Suppressor macrophage treated with lipopolysaccharide for 4 hours (primary cell): ENCODE data around the gene AGFG2.

Experiments used
- DNase-seq: peaks from one replicate; pipeline ENCODE4 v3.0.0-alpha.2; 2020

Gene AGFG2

GRCh38 chr7:100588438-100588837 is 49.4 kb downstream of the AGFG2 start:
- peak; percentile 37 for DNase-seq

DNA sequence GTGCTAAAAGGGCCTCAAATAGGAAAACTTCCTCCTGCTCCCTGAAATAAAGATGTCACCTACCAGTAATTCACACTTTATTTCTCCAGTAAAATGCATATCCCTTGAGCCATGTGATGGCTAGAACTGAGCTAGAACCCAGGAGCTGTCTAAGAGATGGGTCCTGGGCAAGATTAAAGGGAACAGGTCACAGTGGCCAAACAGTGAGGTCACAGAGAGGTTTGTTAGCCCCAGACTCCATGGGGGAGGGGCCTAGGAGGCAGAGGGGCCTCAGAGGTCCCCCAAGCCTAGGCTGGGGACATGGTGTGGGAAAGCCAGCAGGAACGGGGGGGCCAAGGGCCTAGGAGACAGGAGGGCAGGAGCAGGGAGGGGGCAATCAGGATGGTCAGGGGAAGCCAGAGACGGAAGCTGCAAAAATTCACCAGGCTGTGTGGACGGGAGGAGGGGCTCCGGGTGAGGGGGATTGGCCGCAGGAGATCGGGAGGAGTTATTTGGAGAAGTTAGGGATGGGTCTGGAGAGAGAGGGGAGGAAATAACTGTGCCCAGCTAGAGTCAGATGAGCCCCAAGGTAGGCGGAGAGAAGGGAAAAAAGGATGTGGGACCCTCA is 50.4 kb downstream of the AGFG2 start:
- DNase-seq, result no peak

- no peak for DNase-seq
Observed at GRCh38 chr7:100590077-100590737, 51.2 kb downstream of the AGFG2 start.

DNA sequence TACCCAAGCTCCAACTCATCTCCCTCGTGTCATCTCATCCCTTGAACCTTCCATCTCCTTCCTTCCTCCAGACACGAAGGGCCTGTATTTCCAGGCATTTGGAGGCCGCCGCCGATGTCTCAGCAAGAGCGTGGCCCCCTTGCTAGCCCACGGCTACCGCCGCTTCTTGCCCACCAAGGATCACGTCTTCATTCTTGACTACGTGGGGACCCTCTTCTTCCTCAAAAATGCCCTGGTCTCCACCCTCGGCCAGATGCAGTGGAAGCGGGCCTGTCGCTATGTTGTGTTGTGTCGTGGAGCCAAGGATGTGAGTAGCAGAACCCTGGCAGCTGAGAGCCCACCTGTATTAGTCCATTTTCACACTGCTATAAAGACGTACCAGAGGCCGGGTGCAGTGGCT is 52.6 kb downstream of the AGFG2 start:
- DNase-seq, result no peak

DNA sequence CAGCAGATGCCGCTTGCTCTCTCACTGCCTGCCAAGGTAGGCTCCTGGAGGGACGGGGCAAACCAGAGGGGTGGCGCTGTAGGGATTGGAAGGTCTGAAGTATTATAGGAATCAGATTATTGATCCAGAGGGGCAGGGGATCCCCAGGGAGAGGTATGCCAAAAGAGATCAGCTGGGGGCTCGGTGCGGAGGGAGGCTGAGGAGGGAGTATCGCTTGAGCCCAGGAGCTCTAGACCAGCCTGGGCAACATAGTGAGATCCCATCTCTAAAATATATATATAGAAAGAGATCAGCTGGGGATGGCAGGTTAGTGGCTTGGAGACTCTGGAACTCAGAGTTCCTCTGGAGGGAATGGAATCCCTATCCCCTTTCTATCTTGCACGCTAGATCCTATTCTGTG is 56.2 kb downstream of the AGFG2 start:
- no peak for DNase-seq

GRCh38 chr7:100598425-100598824 is 59.4 kb downstream of the AGFG2 start:
- DNase-seq, result no peak

DNA sequence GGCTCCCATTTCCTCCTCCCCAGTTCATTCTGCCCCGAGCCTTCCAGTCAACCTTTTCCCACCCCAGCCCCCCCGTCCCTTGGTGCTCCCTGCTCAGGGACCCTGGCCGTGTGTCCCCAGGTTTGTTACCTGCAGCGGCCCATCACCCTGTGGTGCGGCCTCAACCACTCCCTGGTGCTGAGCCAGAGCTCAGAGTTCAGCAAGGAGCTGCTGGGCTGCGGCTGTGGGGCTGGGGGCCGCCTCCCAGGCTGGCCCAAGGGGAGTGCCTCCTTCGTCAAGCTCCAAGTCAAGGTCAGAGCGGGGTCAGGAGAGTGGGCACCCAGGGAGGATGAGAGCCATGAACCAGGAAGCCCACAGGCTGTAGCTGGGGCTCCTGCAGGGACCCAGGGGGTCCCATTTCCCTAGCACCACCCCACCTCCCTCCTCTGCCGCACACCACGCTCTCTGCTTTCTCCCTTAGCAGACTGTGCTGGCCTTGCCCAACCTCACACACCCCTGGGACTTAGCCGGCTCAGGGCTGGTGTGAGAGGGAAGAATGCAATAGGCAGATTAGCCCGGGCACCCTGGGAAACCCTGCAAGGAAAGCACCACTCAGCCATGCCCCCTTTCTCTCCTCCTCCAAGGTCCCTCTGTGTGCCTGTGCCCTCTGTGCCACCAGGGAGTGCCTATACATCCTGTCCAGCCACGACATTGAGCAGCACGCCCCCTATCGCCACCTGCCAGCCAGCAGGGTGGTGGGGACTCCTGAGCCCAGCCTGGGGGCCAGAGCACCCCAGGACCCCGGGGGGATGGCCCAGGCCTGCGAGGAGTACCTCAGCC is 61.1 kb downstream of the AGFG2 start:
- no peak for DNase-seq

GRCh38 chr7:100600730-100601038 is 61.7 kb downstream of the AGFG2 start:
- DNase-seq, result no peak

DNA sequence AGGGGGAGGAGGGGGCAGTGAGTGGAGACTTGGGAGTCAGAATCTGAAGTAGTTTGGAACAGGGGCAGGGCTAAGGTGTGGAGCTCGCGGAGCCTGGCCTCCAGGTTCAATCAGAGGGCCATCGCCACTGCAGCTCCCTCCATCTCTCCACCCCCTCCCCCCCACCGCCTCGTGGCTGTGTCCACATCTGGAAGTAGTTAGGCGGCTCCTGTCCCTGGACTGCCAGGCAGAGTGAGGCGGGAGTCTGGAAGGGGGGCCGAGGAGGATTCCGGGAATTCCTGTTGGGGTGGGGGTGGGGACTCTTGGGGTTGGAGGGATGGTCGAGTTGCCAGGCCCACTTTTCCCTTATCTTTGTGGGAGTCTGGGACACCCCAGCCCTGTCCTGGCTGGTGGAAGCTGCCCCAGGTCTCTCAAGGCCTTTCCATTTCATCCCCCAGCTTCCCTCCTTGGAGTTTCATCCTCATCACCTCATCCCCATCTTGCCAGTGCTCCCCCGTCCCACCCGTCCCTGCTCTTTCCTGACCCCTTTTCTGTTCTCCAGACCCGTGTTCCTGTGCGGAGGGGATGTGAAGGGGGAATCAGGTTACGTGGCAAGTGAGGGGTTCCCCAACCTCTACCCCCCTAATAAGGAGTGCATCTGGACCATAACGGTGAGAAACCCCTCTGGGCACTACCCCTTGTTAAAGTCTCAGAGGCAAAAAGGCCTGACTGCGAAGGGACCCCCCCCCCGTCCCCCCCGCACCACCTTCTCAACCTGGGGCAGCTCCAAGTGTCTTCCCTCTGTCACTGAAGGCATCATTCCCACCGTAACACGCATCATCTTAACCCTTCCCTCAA is 64.1 kb downstream of the AGFG2 start:
- DNase-seq, result no peak

DNA sequence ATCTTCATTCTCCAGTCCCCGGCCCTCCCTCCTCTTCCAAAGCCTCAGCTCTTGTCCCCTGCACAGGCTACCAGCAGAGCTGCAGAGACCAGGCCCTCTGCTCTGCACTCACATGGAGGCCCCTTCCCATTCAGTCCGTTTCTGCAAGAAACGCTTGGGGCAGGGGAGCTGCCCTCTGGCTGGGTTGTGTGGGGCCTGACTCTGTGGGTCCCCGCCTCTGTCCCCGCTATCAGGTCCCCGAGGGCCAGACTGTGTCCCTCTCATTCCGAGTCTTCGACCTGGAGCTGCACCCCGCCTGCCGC is 64.7 kb downstream of the AGFG2 start:
- no peak for DNase-seq

DNA sequence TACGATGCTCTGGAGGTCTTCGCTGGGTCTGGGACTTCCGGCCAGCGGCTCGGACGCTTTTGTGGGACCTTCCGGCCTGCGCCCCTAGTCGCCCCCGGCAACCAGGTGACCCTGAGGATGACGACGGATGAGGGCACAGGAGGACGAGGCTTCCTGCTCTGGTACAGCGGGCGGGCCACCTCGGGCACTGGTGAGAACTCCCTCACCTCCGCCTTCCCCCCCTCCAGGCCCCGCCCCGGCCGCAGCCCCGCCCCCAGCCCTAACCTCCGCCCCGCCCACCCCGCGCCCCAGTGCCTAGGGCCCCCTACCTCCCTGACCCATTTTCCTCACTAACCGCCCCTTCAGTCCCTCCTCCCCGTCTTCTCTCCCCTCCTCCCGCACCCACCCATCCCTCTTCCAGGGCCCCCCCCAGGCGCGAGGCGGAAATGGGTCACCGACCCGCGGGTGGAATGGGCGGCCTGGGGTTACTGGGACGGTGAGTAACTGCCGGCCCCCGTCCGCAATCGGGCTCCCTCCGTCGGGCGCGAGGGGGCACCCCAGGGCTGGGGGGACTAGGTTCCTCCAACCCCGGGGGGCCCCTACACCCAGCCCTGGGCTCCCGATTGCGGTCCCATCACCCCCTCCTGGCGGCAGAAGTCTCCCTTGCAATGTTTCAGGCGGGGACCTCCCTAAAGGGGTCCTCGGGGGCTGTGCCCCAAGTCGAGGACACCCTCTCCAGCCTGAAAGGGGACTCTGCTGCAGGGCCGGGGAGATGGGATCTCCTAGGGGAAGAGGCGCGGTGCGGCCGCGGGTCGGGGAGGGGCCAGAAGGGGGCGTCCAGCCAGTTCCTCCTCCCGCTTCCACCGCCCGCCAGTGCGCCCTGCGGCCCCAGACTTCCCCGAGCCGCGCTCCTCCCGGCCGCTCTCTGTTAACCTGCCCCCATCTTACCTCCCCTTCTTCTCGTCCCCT is 65.3 kb downstream of the AGFG2 start:
- DNase-seq, result peak; percentile 80

- DNase-seq, result peak; percentile 49
Observed at GRCh38 chr7:100604976-100605911, 66.2 kb downstream of the AGFG2 start.

GRCh38 chr7:100606313-100606712 is 67.3 kb downstream of the AGFG2 start:
- no peak for DNase-seq

DNA sequence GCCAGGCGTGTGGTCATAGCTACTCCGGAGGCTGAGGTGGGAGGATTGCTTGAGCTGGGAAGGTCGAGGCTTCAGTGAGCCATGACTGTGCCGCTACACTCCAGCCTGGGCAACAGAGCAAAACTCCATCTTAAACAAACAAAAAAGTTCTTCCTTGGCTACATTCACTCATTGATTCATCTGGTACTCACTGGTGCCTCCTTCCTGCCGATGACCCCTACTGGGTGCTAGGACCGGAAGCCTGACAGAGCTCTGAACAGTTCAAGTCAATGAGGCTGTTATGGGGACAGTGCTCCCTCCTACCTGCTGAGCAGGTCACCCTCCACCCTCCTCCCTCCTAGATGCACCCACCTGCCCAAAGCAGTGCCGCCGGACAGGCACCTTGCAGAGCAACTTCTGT is 68.1 kb downstream of the AGFG2 start:
- DNase-seq, result no peak

DNA sequence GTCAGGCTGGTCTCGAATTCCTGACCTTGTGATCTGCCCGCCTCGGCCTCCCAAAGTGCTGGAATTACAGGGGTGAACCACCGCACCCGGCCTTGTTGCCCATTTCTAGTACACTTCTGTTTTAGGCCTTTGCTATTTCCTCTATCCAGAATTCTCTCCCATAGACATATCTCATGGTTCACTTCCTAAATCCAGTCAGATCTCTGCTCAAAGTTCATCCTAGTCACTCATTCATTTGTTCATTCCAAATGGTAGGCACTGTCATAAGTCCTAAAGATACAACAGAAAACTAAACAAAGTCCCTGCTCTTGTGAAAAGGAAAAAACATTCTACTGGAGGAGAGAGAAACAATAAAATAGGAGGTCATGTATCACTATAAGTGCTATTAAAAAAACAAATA is 71.0 kb downstream of the AGFG2 start:
- no peak for DNase-seq

DNA sequence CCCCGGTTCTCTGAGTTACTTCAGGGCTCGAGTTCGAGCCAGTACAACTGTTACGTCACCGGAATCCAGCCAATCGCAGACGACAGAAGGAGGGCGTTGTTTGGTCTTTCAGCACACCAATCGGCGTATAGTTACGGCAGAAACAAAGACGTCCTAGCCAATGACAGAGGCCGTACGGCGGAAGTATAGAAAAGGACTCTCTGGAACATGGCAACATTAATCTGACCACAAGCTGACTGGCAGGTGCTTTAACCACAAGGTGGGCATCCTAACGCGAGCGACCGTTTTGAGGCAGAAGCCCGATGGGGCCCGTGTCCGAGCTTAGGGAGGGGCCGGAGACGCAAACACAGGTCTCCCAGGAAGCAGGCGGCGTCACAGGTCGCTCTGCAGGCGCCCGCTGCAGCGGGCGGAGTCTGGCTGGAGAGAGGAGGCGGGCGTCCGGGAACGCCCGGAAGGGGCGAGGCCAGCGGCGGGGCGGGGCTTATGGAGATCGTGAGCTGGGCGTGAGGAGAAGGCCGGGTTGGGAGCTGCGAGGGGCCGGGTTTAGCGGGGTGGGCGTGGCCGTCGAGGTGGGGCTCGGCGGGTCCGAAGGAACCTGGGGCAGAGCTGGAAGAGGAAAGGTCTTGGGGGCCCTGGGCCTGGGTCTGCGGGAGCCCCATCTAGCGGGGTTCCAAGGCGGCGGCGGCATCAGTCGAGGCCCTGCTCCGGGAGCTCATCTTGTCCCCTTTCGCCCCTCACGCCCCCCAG is 73.2 kb downstream of the AGFG2 start, which contains the start of gene MOSPD3:
TSS of gene MOSPD3 (plus strand) at position 558 of the 747 bp plus-strand sequence. CDS start 252 bp downstream, outside the sequence.
- DNase-seq, result peak; percentile 99

- DNase-seq, result no peak
Observed at GRCh38 chr7:100612730-100613390, 73.9 kb downstream of the AGFG2 start.

DNA sequence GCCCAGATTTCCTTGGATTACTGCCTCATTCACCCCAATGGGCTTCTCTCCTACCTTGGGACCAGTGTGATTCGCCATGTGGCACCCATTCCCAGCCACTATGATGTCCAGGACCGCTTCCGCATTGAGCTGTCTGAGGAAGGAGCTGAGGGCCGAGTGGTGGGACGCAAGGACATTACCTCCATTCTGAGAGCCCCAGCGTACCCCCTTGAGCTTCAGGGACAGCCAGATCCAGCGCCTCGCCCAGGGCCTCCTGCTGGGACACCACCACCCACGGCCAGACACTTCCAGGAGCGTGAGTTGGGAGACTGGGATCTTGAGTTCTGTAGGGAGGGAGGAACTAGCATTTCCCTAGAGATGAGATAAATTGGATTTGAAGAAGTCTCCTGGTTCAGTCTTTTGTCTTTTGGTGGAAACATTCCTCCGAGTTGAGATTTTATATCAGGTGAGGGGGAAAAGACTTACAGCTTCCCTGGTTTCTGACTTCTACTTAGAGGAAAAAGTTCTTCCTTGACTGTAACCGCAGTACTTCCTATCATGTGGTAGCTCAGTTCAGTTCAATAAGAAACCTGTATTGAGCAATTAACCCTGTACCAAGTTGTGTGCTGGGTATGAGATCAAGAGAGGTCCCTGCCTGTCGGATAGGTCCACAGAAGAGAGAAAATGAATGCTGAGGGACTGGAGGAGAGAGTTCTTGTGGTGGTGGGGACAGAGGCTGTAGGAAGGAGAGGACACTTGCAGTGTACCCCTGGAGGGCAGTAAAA is 74.6 kb downstream of the AGFG2 start:
- DNase-seq, result peak; percentile 37

- no peak for DNase-seq
Observed at GRCh38 chr7:100614308-100614861, 75.4 kb downstream of the AGFG2 start.
